Right lobe of liver (tissue), 6 donors: Measurements from ENCODE around the gene IL20RB. TPM values are rescaled to one million over a fixed set of nuclear protein-coding genes. Genes with fewer than 3 reads are reported as not detected.
"Not testable (repeated sequence)": the region's sequence is repeated elsewhere in the genome, so short reads cannot be mapped to it uniquely, and the experiment has no call there.

ENCODE experiments used
- ATAC-seq, 4 donors: fragments of 200-7000 bp; cut with Tn5 transposase; one replicate each; pipeline ENCODE4 v1.9.1; 2020; ENCODE audit warnings: mild to moderate bottlenecking in 4 of 4, moderate library complexity in 4 of 4
- DNase-seq, 3 donors: peaks; one replicate each; pipeline ENCODE4 v3.0.0-alpha.2; 2020
- H3K27ac ChIP-seq, 3 donors: fragments of 200-600 bp; one replicate each; pipeline ENCODE4 v1.8.0; 2022
- H3K27me3 ChIP-seq, 2 donors: fragments of 200-600 bp; one replicate each; pipeline ENCODE4 v1.8.0; 2022
- H3K36me3 ChIP-seq, 4 donors: fragments of 200-600 bp; sonication (generic) in 1 of 4; one replicate each; pipeline versions ENCODE4 v1.5.1 to v1.8.0; 2017 to 2022; ENCODE audit warnings: control low read depth in 1 of 4
- H3K4me1 ChIP-seq, 4 donors: fragments of 200-600 bp; sonication (generic) in 1 of 4; one replicate each; pipeline versions ENCODE4 v1.5.1 to v1.8.0; 2017 to 2022; ENCODE audit warnings: control low read depth in 1 of 4
- H3K4me3 ChIP-seq, 3 donors: fragments of 200-600 bp; one replicate each; pipeline ENCODE4 v1.8.0; 2022
- H3K9me3 ChIP-seq, 4 donors: fragments of 200-600 bp; sonication (generic) in 1 of 4; one replicate each; pipeline versions ENCODE4 v1.5.1 to v1.8.0; 2017 to 2022; ENCODE audit warnings: control low read depth in 1 of 4
- CTCF ChIP-seq, 4 donors: fragments of 200-600 bp in 3 of 4; fragments of 450-650 bp in 1 of 4; IDR thresholded peaks; one replicate each; pipeline versions ENCODE4 v1.5.1 to v1.8.0; 2016 to 2022; ENCODE audit warnings: antibody characterized with exemption in 4 of 4, mild to moderate bottlenecking in 2 of 4
- POLR2A ChIP-seq: fragments of 450-650 bp; IDR thresholded peaks from one replicate; pipeline ENCODE4 v1.6.1; 2017; ENCODE audit warnings: antibody characterized with exemption, mild to moderate bottlenecking
- WGBS: methylation state at CpG from one replicate; pipeline ENCODE4 v1.1.6; 2018; ENCODE audit warnings: low coverage, low lambda C conversion rate; ENCODE audit not compliant: insufficient coverage; ENCODE audit errors: missing lambda C conversion rate; 5-methylcytosine and 5-hydroxymethylcytosine counted together
- intact Hi-C, 2 donors: fragments of 100-400 bp; cut with DNase I; formaldehyde crosslinking; loops; one replicate each; pipeline versions ENCODE4 v1.11.2 to v1.14.1; 2022
- total RNA-seq, 6 experiments: library from RNA; depleted of rRNA in 2 of 6; stranded (reverse); fragments of >200 nt in 2 of 6; fragmentation: NEBNext Ultra II Directional in 3 of 6; extraction: Animal tissue kit (Norgen Biotek cat#: 25700) in 3 of 6; gene quantifications; one replicate each; pipeline versions ENCODE4 v1.1.0 to v1.2.4, GENCODE V29; 2016 to 2023
- donor health status: DM: no; HTN: yes; CAD: no.
- donor health status: DM: no; HTN: no; CAD: no.
- donor health status: DM: no; HTN: no; CAD: no.
- donor health status: DM: no; HTN: yes; CAD: no.
- donor health status: DM: no; HTN: yes; CAD: no.

Gene IL20RB
- total RNA-seq, 6 experiments from 2014 or later: 0.30 to 6.6 (median 0.52) TPM

DNA sequence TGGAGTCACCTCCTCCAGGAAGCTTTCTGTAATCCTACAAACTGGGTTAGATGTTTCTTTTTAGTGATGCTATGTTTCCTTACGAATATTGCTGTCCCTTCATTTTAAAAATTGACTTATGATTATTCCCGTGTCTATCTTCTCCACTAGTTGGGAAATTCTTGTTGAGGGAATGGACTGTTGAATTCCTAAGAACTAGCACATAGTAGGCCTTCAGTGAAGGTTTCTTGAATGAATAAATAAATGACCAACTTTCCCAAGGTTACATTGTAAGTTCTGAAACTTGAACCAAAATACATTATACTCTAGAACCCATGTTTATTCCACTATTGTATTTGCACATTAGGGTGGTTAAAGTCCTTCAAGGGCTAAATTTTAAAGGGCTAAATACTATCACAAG is 812 bp upstream of the IL20RB start:
- H3K27ac ChIP-seq: peak overlapping the region in 1 of 3 donors; percentile 10
- H3K4me1 ChIP-seq: peaks cover 0 to 28% (median 0%) of the 10 kb centered on the region in 4 donors
- DNase-seq (no peak), ATAC-seq (no peak)
- H3K27me3 ChIP-seq: no peaks in the 10 kb centered on the region
- TF ChIP-seq POLR2A: no peak
- TF ChIP-seq CTCF (IDR thresholded peaks at IDR 0.05): no peak
- intact Hi-C loops: no loop called here
- no peaks in the 10 kb centered on the region for H3K36me3 ChIP-seq
- H3K9me3 ChIP-seq: no peaks in the 10 kb centered on the region
- 91% methylated on average over 2 of the region's 2 CpGs for WGBS
- H3K4me3 ChIP-seq: no peak overlapping the region

DNA sequence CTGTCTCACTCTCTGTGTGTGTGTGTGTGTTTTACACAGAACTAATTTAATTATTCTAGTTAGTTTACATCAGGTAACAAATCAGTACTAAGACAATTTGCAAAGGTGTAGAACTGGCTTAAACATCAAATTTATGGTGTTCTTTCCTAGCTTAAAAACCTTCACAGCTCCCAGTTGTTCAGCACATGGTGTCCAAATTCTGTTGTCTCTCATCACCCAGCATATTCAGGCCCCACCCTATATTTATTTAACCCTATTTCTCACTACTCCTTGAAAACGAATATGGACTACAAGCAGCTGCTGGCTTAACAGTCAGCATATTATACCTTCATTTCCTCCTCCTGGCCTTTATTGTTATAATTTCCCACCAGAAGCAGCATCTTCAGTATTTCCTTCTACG is 1.2 kb downstream of the IL20RB start:
- intact Hi-C loops: no loop called here
- Histone ChIP-seq H3K27ac (no peak overlapping the region), H3K4me1 (peaks cover 0 to 30% (median 0%) of the 10 kb centered on the region in 4 donors), H3K27me3 (no peaks in the 10 kb centered on the region), H3K4me3 (no peak overlapping the region), H3K9me3 (no peaks in the 10 kb centered on the region), H3K36me3 (no peaks in the 10 kb centered on the region)
- no peak for DNase-seq
- 65% methylated on average over 2 of the region's 2 CpGs for WGBS
- no peak for ATAC-seq
- TF ChIP-seq POLR2A: no peak

GRCh38 chr3:136959599-136959998 is 1.8 kb downstream of the IL20RB start:
- Histone ChIP-seq H3K27me3 (no peaks in the 10 kb centered on the region), H3K4me3 (no peak overlapping the region), H3K9me3 (no peaks in the 10 kb centered on the region), H3K4me1 (peaks cover 0 to 30% (median 0%) of the 10 kb centered on the region in 4 donors), H3K27ac (no peak overlapping the region), H3K36me3 (no peaks in the 10 kb centered on the region)
- intact Hi-C loops: no loop called here
- TF ChIP-seq POLR2A: no peak
- TF ChIP-seq CTCF (IDR thresholded peaks at IDR 0.05): no peak
- 90% methylated on average over 6 of the region's 6 CpGs for WGBS
- ATAC-seq (no peak), DNase-seq (no peak)

DNA sequence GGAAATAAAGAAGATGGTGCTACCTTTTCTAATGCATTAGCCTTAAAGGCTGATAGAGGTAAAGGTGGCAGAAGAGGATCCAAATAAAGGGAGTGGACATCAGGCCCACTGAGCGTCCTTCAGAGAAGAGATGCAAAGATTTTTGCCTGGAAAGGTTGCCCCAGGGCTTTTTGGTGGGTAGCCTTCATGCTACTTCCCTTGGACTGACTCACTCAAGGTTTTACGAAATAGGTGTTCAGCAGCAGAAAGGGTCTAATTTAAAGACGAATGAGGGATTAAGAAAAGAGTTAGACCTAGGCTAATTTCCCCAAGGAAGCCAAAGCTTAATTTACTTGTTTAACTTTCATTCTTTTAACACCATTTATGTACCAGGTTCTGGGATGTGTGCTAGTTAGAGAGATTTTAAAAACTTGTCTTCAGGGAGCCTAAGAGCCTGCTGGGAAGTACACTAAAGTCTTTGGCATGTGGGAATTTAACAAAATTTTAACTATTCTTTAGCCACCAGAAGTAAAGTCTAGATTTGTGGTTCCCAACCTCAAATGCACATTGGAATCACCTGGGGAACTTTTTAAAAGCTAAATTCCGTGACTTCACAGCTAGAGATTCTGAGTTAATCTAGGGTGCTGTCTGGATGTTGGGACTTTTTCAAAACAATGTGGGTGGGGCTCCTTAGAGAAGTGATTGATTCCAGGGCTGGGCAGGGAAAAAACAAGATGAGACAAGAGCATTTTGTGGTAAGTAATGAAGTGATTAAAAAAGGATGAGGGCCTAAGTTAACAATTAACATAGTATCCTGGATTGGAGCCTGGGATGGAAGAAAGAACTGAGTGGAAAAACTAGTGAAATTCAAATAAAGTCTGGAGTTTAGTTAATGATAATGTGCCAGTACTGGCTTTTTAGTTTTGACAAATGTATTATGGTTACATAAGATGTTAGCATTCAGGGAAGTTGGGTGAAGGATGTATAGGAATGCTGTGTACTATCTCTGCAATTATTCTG is 3.4 kb downstream of the IL20RB start:
- no peak overlapping the region for H3K27ac ChIP-seq
- ATAC-seq (peak in 3 of 4 donors; percentile 57 to 61 (median 58)), DNase-seq (no peak)
- H3K9me3 ChIP-seq: no peaks in the 10 kb centered on the region
- WGBS: 89% methylated on average over 4 of the region's 4 CpGs
- TF ChIP-seq POLR2A (no peak), CTCF (IDR thresholded peaks at IDR 0.05) (no peak)
- no peaks in the 10 kb centered on the region for H3K36me3 ChIP-seq
- no peak overlapping the region for H3K4me3 ChIP-seq
- intact Hi-C loops: no loop called here
- no peaks in the 10 kb centered on the region for H3K27me3 ChIP-seq
- H3K4me1 ChIP-seq: peaks cover 0 to 24% (median 0%) of the 10 kb centered on the region in 4 donors

DNA sequence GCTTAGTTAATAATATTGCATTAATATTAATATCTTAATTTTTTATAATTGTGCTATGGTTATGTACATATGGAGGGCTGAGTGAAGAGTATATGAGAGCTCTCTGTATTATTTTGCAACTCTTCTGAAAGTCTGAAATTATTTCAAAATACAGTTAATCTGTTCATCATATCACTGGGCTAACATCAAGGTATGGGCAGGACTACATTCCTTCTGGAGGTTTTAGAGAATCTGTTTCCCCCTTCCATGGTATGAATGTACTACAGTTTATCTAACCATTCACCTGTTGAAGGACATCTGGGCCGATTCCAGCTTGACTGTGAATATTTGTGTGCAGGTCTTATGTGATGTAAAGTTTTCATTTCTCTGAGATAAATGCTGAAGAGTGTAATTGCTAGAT is 5.1 kb downstream of the IL20RB start:
- 86% methylated on average over 1 of the region's 1 CpG for WGBS
- H3K4me3 ChIP-seq: no peak overlapping the region
- DNase-seq (no peak), ATAC-seq (no peak)
- H3K4me1 ChIP-seq: peaks cover 0 to 12% (median 0%) of the 10 kb centered on the region in 4 donors
- no peak for TF ChIP-seq CTCF (IDR thresholded peaks at IDR 0.05)
- no peak for TF ChIP-seq POLR2A
- no peak overlapping the region for H3K27ac ChIP-seq
- H3K9me3 ChIP-seq: no peaks in the 10 kb centered on the region
- intact Hi-C loops: no loop called here
- no peaks in the 10 kb centered on the region for H3K27me3 ChIP-seq
- no peaks in the 10 kb centered on the region for H3K36me3 ChIP-seq

DNA sequence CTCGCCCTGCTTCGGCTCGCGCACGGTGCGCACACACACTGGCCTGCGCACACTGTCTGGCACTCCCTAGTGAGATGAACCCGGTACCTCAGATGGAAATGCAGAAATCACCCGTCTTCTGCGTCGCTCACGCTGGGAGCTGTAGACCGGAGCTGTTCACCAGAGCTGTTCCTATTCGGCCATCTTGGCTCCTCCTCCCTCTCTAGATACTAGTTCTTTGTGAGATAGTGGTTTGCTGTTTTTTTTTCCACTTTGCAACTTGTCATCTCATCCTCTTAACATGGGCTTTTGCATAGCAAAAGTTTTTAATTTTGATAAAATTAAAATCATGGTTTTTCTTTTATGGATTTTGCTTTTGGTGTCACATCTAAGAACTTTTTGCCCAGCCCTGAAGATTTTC is 11.8 kb downstream of the IL20RB start:
- intact Hi-C loops, ATAC-seq, H3K4me1 ChIP-seq, DNase-seq, H3K27ac ChIP-seq, H3K4me3 ChIP-seq, H3K36me3 ChIP-seq, H3K9me3 ChIP-seq, H3K27me3 ChIP-seq: not testable (repeated sequence)
- 86% methylated on average over 6 of the region's 14 CpGs for WGBS
